H1 (cell line): ENCODE measurements around the gene RAB24. TPM values are rescaled to one million over a fixed set of nuclear protein-coding genes. Genes with fewer than 3 reads are reported as not detected.

ENCODE experiments used
- CTCF ChIA-PET: fragments of 300-600 bp; sonication (Branson Sonifier 250); formaldehyde crosslinking; loops from one replicate; lab custom pipeline; 2021; ENCODE audit not compliant: partially characterized antibody; lab: Charles Lee
- POLR2A ChIA-PET: fragments of 300-600 bp; sonication (Branson Sonifier 250); formaldehyde crosslinking; loops from one replicate; lab custom pipeline; 2021; ENCODE audit warnings: inconsistent platforms; ENCODE audit not compliant: partially characterized antibody; lab: Charles Lee
- DNase-seq, 2 experiments: peaks; one replicate each; pipeline versions ENCODE4 v3.0.0 to v3.0.0-alpha.2; 2010 to 2022; ENCODE audit warnings: low spot score in 2 of 2, low read depth in 1 of 2, mixed read lengths in 1 of 2
- FAIRE-seq: peaks from 2 replicates; lab custom pipeline; 2011; peaks lifted over from hg19 to GRCh38; lab: Jason Lieb, UNC
- H2AFZ ChIP-seq: 2 replicates; pipeline ENCODE4 v1.8.1; 2012; ENCODE audit warnings: low read length, inconsistent platforms
- H2AK5ac ChIP-seq: 2 replicates; pipeline ENCODE4 v1.6.1; 2013; ENCODE audit warnings: low read depth, low read length
- H2BK120ac ChIP-seq: replicated peaks from 2 replicates; pipeline ENCODE3; 2013; ENCODE audit warnings: low read depth, low read length, inconsistent platforms
- H2BK12ac ChIP-seq: 2 replicates; pipeline ENCODE4 v1.6.1; 2013; ENCODE audit warnings: low read depth, low read length
- H2BK15ac ChIP-seq: 2 replicates; pipeline ENCODE4 v1.6.1; 2013; ENCODE audit warnings: low read length
- H2BK20ac ChIP-seq: 2 replicates; pipeline ENCODE4 v1.6.1; 2013; ENCODE audit warnings: low read length
- H2BK5ac ChIP-seq: 2 replicates; pipeline ENCODE4 v1.6.1; 2013; ENCODE audit warnings: low read depth, low read length
- H3K14ac ChIP-seq: 2 replicates; pipeline ENCODE4 v1.6.1; 2013; ENCODE audit warnings: inconsistent platforms; ENCODE audit not compliant: insufficient read length
- H3K18ac ChIP-seq: 2 replicates; pipeline ENCODE4 v1.6.1; 2013; ENCODE audit warnings: low read length; ENCODE audit errors: extremely low read depth
- H3K23ac ChIP-seq: 2 replicates; pipeline ENCODE4 v1.6.1; 2013; ENCODE audit warnings: inconsistent platforms; ENCODE audit not compliant: insufficient read length
- H3K23me2 ChIP-seq: 2 replicates; pipeline ENCODE4 v1.6.1; 2013; ENCODE audit warnings: low read depth, low read length
- H3K27ac ChIP-seq: 2 replicates; pipeline ENCODE4 v1.6.1; 2011; ENCODE audit warnings: low read depth, low read length, inconsistent platforms
- H3K27me3 ChIP-seq, 4 experiments: replicated peaks in 1 of 4; 1 replicate in 1 of 4; 2 replicates in 3 of 4; pipeline versions ENCODE4 v1.6.1 to v1.8.1; 2011 to 2013; ENCODE audit warnings: low read length in 3 of 4, mild to moderate bottlenecking in 3 of 4, inconsistent platforms in 2 of 4, mixed read lengths in 2 of 4, moderate library complexity in 1 of 4; ENCODE audit not compliant: control insufficient read depth in 3 of 4, insufficient read depth in 3 of 4; ENCODE audit errors: extremely low read depth in 1 of 4
- H3K36me3 ChIP-seq, 4 experiments: 2 replicates each; pipeline versions ENCODE4 v1.6.1 to v1.8.1; 2011 to 2013; ENCODE audit warnings: mild to moderate bottlenecking in 4 of 4, low read length in 3 of 4, moderate library complexity in 2 of 4, control low read depth in 1 of 4, inconsistent platforms in 1 of 4; ENCODE audit not compliant: insufficient read depth in 4 of 4, control insufficient read depth in 2 of 4
- H3K4ac ChIP-seq: replicated peaks from 2 replicates; pipeline ENCODE3; 2013; ENCODE audit warnings: low read length, low read depth, mixed read lengths, inconsistent platforms; ENCODE audit not compliant: insufficient read length
- H3K4me1 ChIP-seq, 4 experiments: replicated peaks in 1 of 4; 1 replicate in 1 of 4; 2 replicates in 3 of 4; pipeline versions ENCODE4 v1.6.1 to v1.8.1; 2011 to 2013; ENCODE audit warnings: low read length in 3 of 4, inconsistent platforms in 2 of 4, mixed read lengths in 1 of 4; ENCODE audit not compliant: insufficient read depth in 4 of 4, control insufficient read depth in 3 of 4
- H3K4me2 ChIP-seq, 2 experiments: 2 replicates each; pipeline versions ENCODE4 v1.6.1 to v1.8.1; 2011 to 2013; ENCODE audit warnings: low read depth in 2 of 2, low read length in 2 of 2, control low read depth in 1 of 2, inconsistent platforms in 1 of 2, mild to moderate bottlenecking in 1 of 2; ENCODE audit not compliant: insufficient read depth in 1 of 2
- H3K4me3 ChIP-seq, 4 experiments: fragments of 200-600, 300-600 bp in 1 of 4; sonication (generic), shearing (Covaris generic), sonication (Bioruptor Twin) in 1 of 4; 2 replicates each; pipeline versions ENCODE4 v1.5.1 to v1.8.1; 2011 to 2016; ENCODE audit warnings: low read length in 4 of 4, low read depth in 3 of 4, control low read depth in 2 of 4, inconsistent platforms in 2 of 4, mild to moderate bottlenecking in 2 of 4, mixed read lengths in 1 of 4, moderate library complexity in 1 of 4; ENCODE audit not compliant: insufficient read depth in 2 of 4; ENCODE audit errors: extremely low read depth in 1 of 4
- H3K56ac ChIP-seq: replicated peaks from 2 replicates; pipeline ENCODE3; 2013; ENCODE audit warnings: low read depth, mild to moderate bottlenecking, mixed read lengths, low read length, inconsistent platforms; ENCODE audit not compliant: insufficient read length
- H3K79me1 ChIP-seq: 2 replicates; pipeline ENCODE4 v1.6.1; 2013; ENCODE audit warnings: low read depth, low read length, control low read depth
- H3K79me2 ChIP-seq, 2 experiments: 2 replicates each; pipeline versions ENCODE4 v1.6.1 to v1.8.1; 2012 to 2013; ENCODE audit warnings: low read length in 2 of 2, mild to moderate bottlenecking in 2 of 2, inconsistent platforms in 1 of 2; ENCODE audit not compliant: insufficient read depth in 2 of 2, control insufficient read depth in 1 of 2
- H3K9ac ChIP-seq, 4 experiments: replicated peaks in 1 of 4; 1 replicate in 1 of 4; 2 replicates in 3 of 4; pipeline versions ENCODE4 v1.6.1 to v1.8.1; 2011 to 2013; ENCODE audit warnings: low read depth in 3 of 4, low read length in 3 of 4, control low read depth in 2 of 4, mild to moderate bottlenecking in 2 of 4, moderate library complexity in 2 of 4, inconsistent platforms in 1 of 4; ENCODE audit errors: extremely low read depth in 1 of 4
- H3K9me3 ChIP-seq, 2 experiments: 2 replicates each; pipeline versions ENCODE4 v1.6.1 to v1.8.1; 2012 to 2013; ENCODE audit warnings: mild to moderate bottlenecking in 2 of 2, moderate library complexity in 2 of 2, control low read depth in 1 of 2, inconsistent platforms in 1 of 2, low read depth in 1 of 2, low read length in 1 of 2, mixed read lengths in 1 of 2; ENCODE audit not compliant: insufficient read depth in 2 of 2
- H4K20me1 ChIP-seq, 2 experiments: replicated peaks in 1 of 2; 2 replicates each; pipeline versions ENCODE3 to v1.8.1; 2011 to 2013; ENCODE audit warnings: inconsistent platforms in 2 of 2, low read length in 2 of 2, mild to moderate bottlenecking in 1 of 2; ENCODE audit not compliant: insufficient read depth in 2 of 2, control insufficient read depth in 1 of 2
- H4K5ac ChIP-seq: 2 replicates; pipeline ENCODE4 v1.6.1; 2013; ENCODE audit warnings: low read length, low read depth, mixed read lengths, inconsistent platforms; ENCODE audit not compliant: insufficient read length
- H4K8ac ChIP-seq: 2 replicates; pipeline ENCODE4 v1.8.0; 2013; ENCODE audit warnings: mild to moderate bottlenecking, moderate library complexity, low read length, inconsistent platforms; ENCODE audit not compliant: insufficient read depth; ENCODE audit errors: extremely low read depth
- H4K91ac ChIP-seq: replicated peaks from 2 replicates; pipeline ENCODE3; 2013; ENCODE audit warnings: low read length, mixed read lengths, inconsistent platforms; ENCODE audit not compliant: insufficient read length
- ASH2L ChIP-seq: fragments of 200-600, 300-600 bp; sonication (generic); IDR thresholded peaks from one replicate; pipeline ENCODE4 v1.7.1; 2017; ENCODE audit warnings: low read length
- CBX8 ChIP-seq: fragments of 300-800, 300-1000 bp; sonication (generic); IDR thresholded peaks from 2 replicates; pipeline ENCODE4 v1.7.1; 2016; ENCODE audit warnings: low read depth, low read length, borderline replicate concordance
- FOSL1 ChIP-seq: IDR thresholded peaks from 2 replicates; pipeline ENCODE4 v1.6.1; 2011; ENCODE audit warnings: mild to moderate bottlenecking, low read depth, low read length, moderate library complexity; ENCODE audit not compliant: insufficient read depth
- GTF2F1 ChIP-seq: IDR thresholded peaks from 2 replicates; pipeline ENCODE4 v1.6.1; 2012; ENCODE audit warnings: low read depth, low read length, improper control_type of control experiment, borderline replicate concordance
- PHF8 ChIP-seq: fragments of 200-600 bp; sonication (generic); conservative IDR thresholded peaks from 2 replicates; pipeline ENCODE4 v1.7.1; 2012; ENCODE audit warnings: low read depth, mild to moderate bottlenecking, inconsistent platforms, low read length, moderate library complexity
- POLR2A ChIP-seq, 2 experiments: IDR thresholded peaks; 1 replicate in 1 of 2; 2 replicates in 1 of 2; pipeline ENCODE4 v1.6.1; 2011; ENCODE audit warnings: low read depth in 2 of 2, low read length in 2 of 2, mild to moderate bottlenecking in 2 of 2; ENCODE audit errors: control extremely low read depth in 1 of 2
- RBBP5 ChIP-seq: IDR thresholded peaks from 2 replicates; pipeline ENCODE4 v1.7.1; 2012; ENCODE audit warnings: low read depth, mild to moderate bottlenecking, inconsistent platforms, low read length, moderate library complexity, borderline replicate concordance
- SIX5 ChIP-seq: IDR thresholded peaks from 2 replicates; pipeline ENCODE4 v1.6.1; 2011; ENCODE audit warnings: mild to moderate bottlenecking, low read depth, low read length
- YY1 ChIP-seq: IDR thresholded peaks from 2 replicates; pipeline ENCODE4 v1.6.1; 2011; ENCODE audit warnings: low read depth, mild to moderate bottlenecking, low read length
- WGBS, 2 experiments: shearing (Covaris generic) in 1 of 2; methylation state at CpG; one replicate each; pipeline versions ENCODE4 v1.1.6 to v1.1.7; 2013 to 2015; ENCODE audit warnings: low lambda C conversion rate in 2 of 2, mixed read lengths in 2 of 2, inconsistent platforms in 1 of 2, low coverage in 1 of 2, missing lambda C conversion rate in 1 of 2; ENCODE audit not compliant: insufficient replicate concordance in 2 of 2, insufficient coverage in 1 of 2, insufficient read length in 1 of 2; ENCODE audit errors: extremely low coverage in 1 of 2, missing lambda C conversion rate in 1 of 2; 5-methylcytosine and 5-hydroxymethylcytosine counted together
- polyA plus RNA-seq, 7 experiments: library from polyadenylated mRNA; depleted of rRNA in 3 of 7; stranded (reverse) in 5 of 7; unstranded in 2 of 7; fragments of >200 nt in 5 of 7; fragments of 200-250 nt in 2 of 7; gene quantifications; 1 replicate in 5 of 7; 2 replicates in 1 of 7; 4 replicates in 1 of 7; pipeline versions ENCODE4 v1.2.1 to v1.2.3, GENCODE V29; 2011 to 2013; ENCODE audit warnings: missing spikeins in 2 of 7, mixed read lengths in 2 of 7
- total RNA-seq: library from RNA; stranded (reverse); fragmentation: NEBNext Ultra II Directional; extraction: Animal tissue kit (Norgen Biotek cat#: 25700); gene quantifications from 2 replicates; pipeline ENCODE4 v1.2.1, GENCODE V29; 2021
- TF ChIP-seq, protein P1 (sequence below): IDR thresholded peaks from 2 replicates; pipeline ENCODE4 v1.6.1; 2012; ENCODE audit warnings: low read length, inconsistent platforms

The RAB24 gene
- total and polyA plus RNA-seq, 2 of the 8 experiments (the other 6 are each of a cell fraction or from before 2014, with no cell fraction given): 18.8 to 33.8 TPM

DNA sequence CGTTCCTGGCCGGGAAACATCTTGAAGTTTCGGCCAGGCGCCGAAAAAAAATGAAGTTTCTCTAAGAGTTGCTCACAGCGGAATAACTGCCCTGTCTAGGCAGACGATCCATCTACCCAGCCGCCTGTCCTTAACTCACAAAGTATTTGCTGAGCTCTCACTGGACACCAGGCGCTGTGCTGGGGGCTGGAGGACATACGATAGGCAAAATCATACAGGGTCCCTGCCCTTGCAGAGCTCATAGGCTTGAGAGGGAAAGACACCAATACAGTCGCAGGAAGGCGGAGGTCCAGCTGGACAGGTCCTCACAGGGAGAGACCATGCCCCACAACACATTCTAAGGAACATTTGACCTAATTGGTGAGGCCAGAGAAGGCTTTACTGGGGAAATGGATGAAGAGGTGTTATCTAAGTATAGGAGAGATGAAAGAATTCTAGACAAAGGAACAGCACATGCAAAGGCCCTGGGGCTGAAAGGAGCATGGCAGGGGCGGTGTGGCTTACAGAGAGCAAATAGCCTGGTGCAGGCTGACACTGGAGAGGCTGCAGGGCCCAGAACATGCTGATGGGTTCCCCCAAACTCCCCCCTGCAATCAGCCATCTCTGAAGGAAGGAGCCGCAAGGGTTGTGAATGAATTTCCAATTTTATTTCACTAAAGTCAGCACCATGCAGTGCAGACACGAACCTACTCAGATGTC lies 10.2 kb upstream of the RAB24 start:
- Histone ChIP-seq H4K5ac (no peak overlapping the region), H3K27me3 (no peaks in the 10 kb centered on the region), H2BK15ac (no peak overlapping the region), H3K56ac (no peak overlapping the region), H4K91ac (no peak overlapping the region), H3K4me3 (no peak overlapping the region), H2AK5ac (no peak overlapping the region), H3K18ac (no peak overlapping the region), H3K4me2 (no peak overlapping the region; a peak in 1 of 4 replicates), H3K79me1 (no peaks in the 10 kb centered on the region), H3K23ac (no peak overlapping the region), H3K4me1 (peaks cover 0 to 19% (median 14%) of the 10 kb centered on the region in 4 experiments; a peak in 6 of 7 replicates), H2AFZ (no peak overlapping the region), H2BK120ac (no peak overlapping the region), H3K4ac (no peak overlapping the region), H4K8ac (no peak overlapping the region), H2BK5ac (no peak overlapping the region), H3K79me2 (no peaks in the 10 kb centered on the region), H2BK12ac (no peak overlapping the region), H3K14ac (no peak overlapping the region), H3K9me3 (no peaks in the 10 kb centered on the region), H3K23me2 (peaks cover 11% of the 10 kb centered on the region), H4K20me1 (peaks cover 0 to 8% of the 10 kb centered on the region in 2 experiments), H2BK20ac (no peak overlapping the region), H3K9ac (no peak overlapping the region), H3K27ac (no peak overlapping the region), H3K36me3 (no peaks in the 10 kb centered on the region; a peak in 1 of 8 replicates)
- DNase-seq: no peak
- TF ChIP-seq YY1 (no peak), RBBP5 (no peak), SIX5 (no peak), ASH2L (no peak), FOSL1 (no peak), PHF8 (no peak), CBX8 (no peak), POLR2A (IDR thresholded peaks at IDR 0.05; ENCODE audit: control extremely low read depth in 1 of 2, low read depth in 2 of 2, low read length in 2 of 2) (no peak), GTF2F1 (no peak)
- TF ChIP-seq, protein P1, sequence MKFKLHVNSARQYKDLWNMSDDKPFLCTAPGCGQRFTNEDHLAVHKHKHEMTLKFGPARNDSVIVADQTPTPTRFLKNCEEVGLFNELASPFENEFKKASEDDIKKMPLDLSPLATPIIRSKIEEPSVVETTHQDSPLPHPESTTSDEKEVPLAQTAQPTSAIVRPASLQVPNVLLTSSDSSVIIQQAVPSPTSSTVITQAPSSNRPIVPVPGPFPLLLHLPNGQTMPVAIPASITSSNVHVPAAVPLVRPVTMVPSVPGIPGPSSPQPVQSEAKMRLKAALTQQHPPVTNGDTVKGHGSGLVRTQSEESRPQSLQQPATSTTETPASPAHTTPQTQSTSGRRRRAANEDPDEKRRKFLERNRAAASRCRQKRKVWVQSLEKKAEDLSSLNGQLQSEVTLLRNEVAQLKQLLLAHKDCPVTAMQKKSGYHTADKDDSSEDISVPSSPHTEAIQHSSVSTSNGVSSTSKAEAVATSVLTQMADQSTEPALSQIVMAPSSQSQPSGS: no peak
- no peak for FAIRE-seq
- CTCF ChIA-PET: interaction anchor here (1.0 to 16.6 kb wide), 6 partner anchors 12 to 128 kb away, joined by 3 to 251 read pairs (median 4); no protein-coding TSS in a partner anchor
- POLR2A ChIA-PET: interaction anchor here (0.6 to 6.0 kb wide), 7 partner anchors 12 to 247 kb away, joined by 3 to 26 read pairs (median 4); partner anchors contain the start of genes PRELID1 and RAB24
- WGBS, 2 experiments: 90% methylated on average over 15 of the region's 15 CpGs; no CpG with 5 or more reads in 1 of the 2 experiments
